Muscle layer of duodenum (tissue), 2 donors: ENCODE results near the gene C5orf46.

ENCODE experiments used
- H3K27ac ChIP-seq: one replicate; pipeline ENCODE4 v1.7.0; 2013; ENCODE audit warnings: mild to moderate bottlenecking, low read length
- H3K27me3 ChIP-seq: one replicate; pipeline ENCODE4 v1.7.0; 2013; ENCODE audit warnings: low read depth, mild to moderate bottlenecking, control low read depth, low read length
- H3K36me3 ChIP-seq, 2 donors: one replicate each; pipeline ENCODE4 v1.7.0; 2013; ENCODE audit warnings: low read length in 2 of 2, control low read depth in 1 of 2, mild to moderate bottlenecking in 1 of 2; ENCODE audit not compliant: insufficient read depth in 2 of 2, control insufficient read depth in 1 of 2
- H3K4me1 ChIP-seq, 2 donors: one replicate each; pipeline ENCODE4 v1.7.0; 2013; ENCODE audit warnings: low read length in 2 of 2, mild to moderate bottlenecking in 2 of 2, control low read depth in 1 of 2, moderate library complexity in 1 of 2; ENCODE audit not compliant: insufficient read depth in 2 of 2, control insufficient read depth in 1 of 2
- H3K4me3 ChIP-seq, 2 donors: one replicate each; pipeline ENCODE4 v1.7.0; 2013; ENCODE audit warnings: low read length in 2 of 2, low read depth in 1 of 2, mild to moderate bottlenecking in 1 of 2
- H3K9me3 ChIP-seq, 2 donors: one replicate each; pipeline ENCODE4 v1.7.0; 2013; ENCODE audit warnings: low read length in 2 of 2, control low read depth in 1 of 2, mild to moderate bottlenecking in 1 of 2; ENCODE audit not compliant: control insufficient read depth in 1 of 2
- donor health status: healthy.

C5orf46 gene

DNA sequence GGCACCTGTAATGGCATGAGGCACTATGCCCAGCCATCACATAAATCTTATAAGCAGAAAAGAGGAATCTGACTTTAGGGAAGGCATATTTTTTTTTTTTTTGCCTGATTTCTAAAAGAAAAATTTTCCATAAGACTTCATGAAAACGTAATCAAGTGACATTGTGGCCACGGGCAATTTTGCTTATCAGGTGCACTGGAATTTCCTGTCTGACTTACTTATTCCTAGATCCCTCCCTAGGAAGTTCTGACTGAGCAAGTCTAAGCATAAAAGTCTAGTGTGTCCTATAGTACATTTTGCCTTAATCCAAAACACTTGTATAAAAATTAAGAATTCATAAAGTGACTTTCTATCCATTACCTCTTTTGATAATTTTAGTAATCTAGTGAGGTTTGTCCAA lies 12.5 kb downstream of the C5orf46 start:
- Histone ChIP-seq H3K27me3 (no peaks in the 10 kb centered on the region), H3K27ac (no peak overlapping the region), H3K4me3 (no peak overlapping the region), H3K9me3 (no peaks in the 10 kb centered on the region), H3K4me1 (no peaks in the 10 kb centered on the region), H3K36me3 (no peaks in the 10 kb centered on the region)

DNA sequence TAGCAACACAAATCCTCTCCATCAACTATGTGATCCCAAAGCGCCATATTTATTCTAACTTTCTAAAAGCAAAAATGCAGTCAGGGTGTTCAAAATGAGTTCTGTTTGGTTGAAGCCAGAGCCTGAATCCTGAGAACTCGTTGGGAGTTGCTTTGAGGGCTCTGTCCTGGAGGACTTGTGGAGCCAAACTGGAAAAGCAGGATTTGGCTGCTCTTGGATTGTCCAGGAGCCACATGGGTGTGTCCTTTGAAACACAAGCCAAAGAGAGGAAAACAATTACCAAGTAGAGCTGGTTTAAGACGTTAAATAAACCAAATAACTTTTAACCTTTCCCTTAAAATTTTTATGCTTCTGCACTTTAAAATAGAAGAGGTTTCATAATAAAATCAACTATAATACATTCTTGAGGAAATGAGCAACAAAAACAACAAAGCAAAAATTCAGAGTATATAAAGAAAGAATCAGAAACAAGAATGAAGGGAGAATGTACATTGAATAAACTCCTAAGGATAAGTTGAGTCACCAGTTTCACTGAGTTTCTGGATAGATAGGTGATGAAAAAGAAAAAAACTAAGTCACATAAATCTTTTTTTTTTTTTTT lies 13.5 kb downstream of the C5orf46 start:
- H3K27ac ChIP-seq, result no peak overlapping the region
- H3K4me3 ChIP-seq, result no peak overlapping the region
- no peaks in the 10 kb centered on the region for H3K9me3 ChIP-seq
- H3K36me3 ChIP-seq, result no peaks in the 10 kb centered on the region
- no peaks in the 10 kb centered on the region for H3K4me1 ChIP-seq
- H3K27me3 ChIP-seq, result no peaks in the 10 kb centered on the region

GRCh38 chr5:147887930-147888329 lies 18.4 kb downstream of the C5orf46 start:
- Histone ChIP-seq H3K4me1 (no peaks in the 10 kb centered on the region), H3K4me3 (no peak overlapping the region), H3K9me3 (no peaks in the 10 kb centered on the region), H3K27me3 (no peaks in the 10 kb centered on the region), H3K36me3 (no peaks in the 10 kb centered on the region), H3K27ac (no peak overlapping the region)

- Histone ChIP-seq H3K36me3 (no peaks in the 10 kb centered on the region), H3K4me1 (no peaks in the 10 kb centered on the region), H3K27ac (no peak overlapping the region), H3K27me3 (no peaks in the 10 kb centered on the region), H3K9me3 (no peaks in the 10 kb centered on the region), H3K4me3 (no peak overlapping the region)
Measured at GRCh38 chr5:147887026-147887627, 19.2 kb downstream of the C5orf46 start.

GRCh38 chr5:147882586-147883313 lies 23.6 kb downstream of the C5orf46 start:
- Histone ChIP-seq H3K27me3 (no peaks in the 10 kb centered on the region), H3K4me1 (no peaks in the 10 kb centered on the region), H3K36me3 (no peaks in the 10 kb centered on the region), H3K4me3 (no peak overlapping the region), H3K9me3 (no peaks in the 10 kb centered on the region), H3K27ac (no peak overlapping the region)

- H3K4me1 ChIP-seq, result no peaks in the 10 kb centered on the region
- H3K9me3 ChIP-seq, result no peaks in the 10 kb centered on the region
- no peak overlapping the region for H3K27ac ChIP-seq
- no peaks in the 10 kb centered on the region for H3K36me3 ChIP-seq
- no peaks in the 10 kb centered on the region for H3K27me3 ChIP-seq
- no peak overlapping the region for H3K4me3 ChIP-seq
Measured at GRCh38 chr5:147880487-147880886, 25.9 kb downstream of the C5orf46 start.

DNA sequence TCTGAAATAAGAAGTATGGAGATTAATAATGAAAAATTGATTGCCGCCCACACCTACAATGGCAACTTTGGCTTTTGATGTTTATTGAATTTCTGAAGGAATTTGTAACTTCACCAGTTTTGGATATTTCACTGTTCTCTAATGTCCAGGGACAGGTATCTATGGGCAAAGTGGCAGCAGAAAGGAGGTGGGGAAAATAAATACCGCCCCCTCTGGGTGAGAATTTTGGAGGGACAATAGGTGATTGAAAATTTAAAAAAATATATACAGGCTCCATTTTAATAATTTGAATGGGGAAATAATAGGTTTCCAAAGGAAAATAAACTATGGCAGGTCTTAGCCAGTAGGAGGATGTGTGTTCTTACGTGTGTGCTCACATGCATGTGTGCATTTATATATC lies 26.6 kb downstream of the C5orf46 start:
- Histone ChIP-seq H3K4me3 (no peak overlapping the region), H3K9me3 (no peaks in the 10 kb centered on the region)

GRCh38 chr5:147878066-147878759 lies 28.1 kb downstream of the C5orf46 start, which contains the start of gene SCGB3A2:
Gene SCGB3A2, plus strand, starts transcription at chr5:147878711. Its CDS starts 93 bp downstream, at chr5:147878804.
- no peaks in the 10 kb centered on the region for H3K4me1 ChIP-seq
- H3K36me3 ChIP-seq, result no peaks in the 10 kb centered on the region
- H3K27ac ChIP-seq, result no peak within 1 kb of the TSS
- H3K9me3 ChIP-seq, result no peaks in the 10 kb centered on the region
- H3K27me3 ChIP-seq, result no peaks in the 10 kb centered on the region
- H3K4me3 ChIP-seq, result no peak within 1 kb of the TSS

More for the DNA sequence above, 26.6 kb downstream of the C5orf46 start:
- H3K27me3 ChIP-seq, result no peaks in the 10 kb centered on the region
- no peaks in the 10 kb centered on the region for H3K36me3 ChIP-seq
- H3K27ac ChIP-seq, result no peak overlapping the region
- no peaks in the 10 kb centered on the region for H3K4me1 ChIP-seq

DNA sequence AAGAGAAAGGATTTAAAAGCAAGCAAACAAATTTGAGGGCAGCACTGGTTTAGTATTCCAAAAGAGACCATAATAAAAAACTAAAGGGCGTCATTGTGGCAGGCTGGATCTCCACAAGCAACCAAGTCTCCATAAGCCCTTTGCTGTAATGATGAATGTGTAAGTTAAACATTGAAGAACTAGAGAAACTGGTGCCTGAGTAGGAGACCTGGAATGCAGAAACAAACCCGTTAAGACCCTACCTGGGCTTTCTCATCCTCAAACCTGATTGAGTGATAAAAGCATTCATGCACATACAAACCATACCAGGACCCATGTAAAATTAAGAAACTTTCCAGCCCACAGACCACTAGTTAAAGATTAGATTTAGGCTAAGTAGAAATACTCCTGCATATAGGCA lies 29.7 kb downstream of the C5orf46 start:
- no peaks in the 10 kb centered on the region for H3K4me1 ChIP-seq
- no peak overlapping the region for H3K27ac ChIP-seq
- H3K27me3 ChIP-seq, result no peaks in the 10 kb centered on the region
- no peaks in the 10 kb centered on the region for H3K9me3 ChIP-seq
- H3K4me3 ChIP-seq, result no peak overlapping the region
- no peaks in the 10 kb centered on the region for H3K36me3 ChIP-seq

GRCh38 chr5:147876141-147876540 lies 30.2 kb downstream of the C5orf46 start:
- Histone ChIP-seq H3K27me3 (no peaks in the 10 kb centered on the region), H3K36me3 (no peaks in the 10 kb centered on the region), H3K9me3 (no peaks in the 10 kb centered on the region)

GRCh38 chr5:147874910-147875367 lies 31.4 kb downstream of the C5orf46 start:
- Histone ChIP-seq H3K9me3 (no peaks in the 10 kb centered on the region), H3K36me3 (no peaks in the 10 kb centered on the region), H3K27ac (no peak overlapping the region), H3K4me1 (no peaks in the 10 kb centered on the region), H3K4me3 (no peak overlapping the region), H3K27me3 (no peaks in the 10 kb centered on the region)

More at GRCh38 chr5:147876141-147876540, 30.2 kb downstream of the C5orf46 start:
- Histone ChIP-seq H3K27ac (no peak overlapping the region), H3K4me1 (no peaks in the 10 kb centered on the region), H3K4me3 (no peak overlapping the region)
